DMS53 treated with DMSO at 0.1 percent for 48 hours (cell line): ENCODE data around the gene SLC6A19.
"Not testable (repeated sequence)": the region's sequence is repeated elsewhere in the genome, so short reads cannot be mapped to it uniquely, and the experiment has no call there.

Experiments
- DNase-seq: peaks from one replicate; lab custom pipeline; 2025; ENCODE audit not compliant: unreplicated experiment; lab: John Stamatoyannopoulos, UW

Gene SLC6A19

DNA sequence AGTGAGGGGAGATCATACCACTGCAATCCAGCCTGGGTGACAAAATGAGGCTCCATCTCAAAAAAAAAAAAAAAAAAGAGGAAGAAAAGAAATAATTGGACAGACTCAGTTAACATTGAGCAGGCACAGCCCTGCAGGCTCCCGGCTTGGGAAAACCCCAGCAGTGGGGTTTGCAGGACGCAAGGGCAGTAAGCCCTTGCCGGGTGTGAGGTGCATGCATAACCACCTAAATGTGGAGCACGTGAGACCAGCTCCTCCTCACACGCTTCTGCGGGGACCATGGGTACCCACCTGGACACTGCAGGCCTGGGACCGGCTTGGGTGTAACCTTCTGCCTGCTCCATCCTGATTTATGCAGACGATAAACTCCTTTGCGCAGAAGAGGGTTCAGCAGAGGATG, 19.0 kb downstream of the SLC6A19 start:
- no peak for DNase-seq

DNA sequence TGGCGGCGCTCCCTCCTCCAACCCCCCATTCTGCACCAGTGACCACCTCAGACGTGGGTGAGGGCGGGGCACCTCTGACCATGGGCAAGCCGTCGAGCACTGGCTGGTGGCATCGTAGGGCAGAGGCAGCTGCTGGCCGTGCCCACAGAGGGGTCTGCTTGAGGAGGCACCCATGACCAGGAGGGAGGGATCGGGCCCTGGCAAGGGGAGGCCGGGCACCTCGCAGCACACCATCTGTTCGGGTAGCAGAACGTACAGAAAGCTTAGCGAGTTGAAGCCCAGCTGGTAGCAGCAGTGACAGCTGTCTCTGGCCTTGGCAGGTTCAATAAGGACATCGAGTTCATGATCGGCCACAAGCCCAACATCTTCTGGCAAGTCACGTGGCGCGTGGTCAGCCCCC, 19.4 kb downstream of the SLC6A19 start:
- no peak for DNase-seq

DNA sequence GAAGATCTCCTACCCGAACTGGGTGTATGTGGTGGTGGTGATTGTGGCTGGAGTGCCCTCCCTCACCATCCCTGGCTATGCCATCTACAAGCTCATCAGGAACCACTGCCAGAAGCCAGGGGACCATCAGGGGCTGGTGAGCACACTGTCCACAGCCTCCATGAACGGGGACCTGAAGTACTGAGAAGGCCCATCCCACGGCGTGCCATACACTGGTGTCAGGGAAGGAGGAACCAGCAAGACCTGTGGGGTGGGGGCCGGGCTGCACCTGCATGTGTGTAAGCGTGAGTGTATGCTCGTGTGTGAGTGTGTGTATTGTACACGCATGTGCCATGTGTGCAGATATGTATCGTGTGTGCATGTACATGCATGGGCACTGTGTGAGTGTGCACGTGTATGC, 20.3 kb downstream of the SLC6A19 start:
- DNase-seq: no peak

DNA sequence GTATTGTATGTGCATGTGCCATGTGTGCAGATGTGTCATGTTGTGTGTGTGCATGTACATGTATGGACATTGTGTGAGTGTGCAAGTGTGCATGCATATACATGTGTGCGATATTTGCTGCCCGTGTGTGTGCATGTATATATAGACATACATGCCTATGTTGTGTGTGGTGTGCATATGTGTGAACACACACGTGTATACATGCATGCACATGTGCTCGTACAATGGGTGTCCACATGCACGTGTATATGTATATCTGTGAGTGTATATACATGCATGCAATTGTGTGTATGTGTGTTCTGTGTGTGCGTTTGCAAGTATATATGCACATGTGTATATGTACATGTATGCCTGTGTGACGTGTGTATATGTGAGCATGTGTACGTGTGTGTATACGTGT, 20.8 kb downstream of the SLC6A19 start:
- no peak for DNase-seq

DNA sequence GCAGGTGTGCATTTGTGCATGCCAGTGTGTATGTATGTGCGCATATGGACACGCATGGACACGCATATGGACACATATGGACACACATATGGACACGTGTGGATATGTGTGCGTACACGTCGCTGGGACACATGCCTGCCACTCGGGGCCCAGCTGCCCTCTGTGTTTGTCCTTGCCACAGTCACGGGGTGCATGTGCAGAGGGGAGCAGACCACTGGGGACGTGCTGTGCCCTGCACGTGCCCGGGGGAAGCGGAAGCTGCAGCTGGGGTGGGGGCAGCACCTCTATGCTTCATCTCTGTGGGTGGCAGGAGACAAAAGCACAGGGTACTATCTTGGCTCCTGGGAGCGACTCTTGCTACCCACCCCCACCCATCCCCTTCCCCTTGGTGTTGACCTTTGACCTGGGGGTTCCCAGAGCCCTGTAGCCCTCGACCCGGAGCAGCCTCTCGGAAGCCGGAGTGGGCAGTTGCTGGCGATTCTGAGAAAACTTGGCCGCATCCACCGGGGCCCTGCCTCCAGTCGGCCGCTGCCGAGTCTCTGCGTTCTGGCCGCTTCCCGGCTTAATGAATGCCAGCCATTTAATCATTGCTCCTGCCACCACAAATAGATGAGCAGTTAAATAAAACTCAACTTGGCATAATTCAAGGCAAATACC, 21.4 kb downstream of the SLC6A19 start:
- DNase-seq: no peak

DNA sequence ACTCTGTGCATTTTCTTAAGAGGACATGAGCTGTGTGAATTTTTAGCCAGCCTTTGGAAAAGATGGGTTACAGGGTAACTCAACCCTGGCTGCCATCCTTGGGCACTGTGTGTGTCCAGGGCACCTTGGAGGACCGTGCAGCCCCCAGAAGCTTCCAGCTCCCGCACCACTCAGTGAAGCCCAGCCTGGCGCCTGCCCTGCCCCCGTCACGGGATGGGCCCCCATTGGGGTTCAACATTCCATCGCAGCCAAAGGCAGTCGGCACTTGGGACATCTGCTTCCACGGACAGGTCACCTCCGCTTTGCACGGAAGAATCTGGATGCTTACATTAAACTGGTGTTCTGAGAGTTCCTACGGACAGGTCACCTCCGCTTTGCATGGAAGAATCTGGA, 21.9 kb downstream of the SLC6A19 start:
- DNase-seq: no peak

DNA sequence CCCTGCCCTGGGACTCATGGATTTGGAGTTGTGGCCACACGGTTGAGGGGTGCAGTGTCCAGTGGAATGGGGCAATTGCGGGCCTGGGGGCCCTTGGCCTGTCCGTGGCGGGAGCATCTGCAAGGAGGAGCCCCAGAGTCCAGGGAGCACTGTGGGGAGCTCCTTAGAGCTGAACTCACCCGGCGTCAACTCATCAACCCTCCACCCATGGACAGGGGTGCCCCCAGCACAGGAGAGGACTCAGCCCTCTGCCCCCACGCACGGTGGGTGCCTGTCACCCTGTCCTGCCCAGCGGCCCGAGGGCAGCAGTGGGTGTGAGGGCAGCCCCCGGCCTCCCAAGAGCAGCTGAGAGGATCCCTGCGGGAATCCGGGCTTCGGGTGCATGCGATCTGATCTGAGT, 23.2 kb downstream of the SLC6A19 start:
- DNase-seq: no peak

DNA sequence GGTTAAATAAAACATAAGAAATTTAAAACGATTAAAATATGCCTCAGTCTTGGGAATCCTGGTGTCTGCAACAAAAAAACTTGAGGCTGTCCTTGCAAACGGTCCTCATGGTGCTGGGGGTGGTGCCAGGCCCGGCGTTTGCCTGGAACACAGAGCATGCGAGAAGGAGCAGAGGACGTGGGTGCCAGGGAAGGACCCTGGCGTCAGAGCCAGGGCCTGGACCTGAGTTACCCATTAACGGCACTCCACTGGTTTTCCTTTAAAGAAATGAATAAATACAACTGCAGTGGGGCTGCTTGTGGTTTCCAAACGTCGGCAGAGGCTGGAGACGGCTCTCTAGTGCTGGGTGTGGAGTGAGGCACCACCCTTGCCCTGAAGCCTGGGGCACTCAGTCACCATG, 23.7 kb downstream of the SLC6A19 start, which contains the start of gene SLC6A18:
TSS of gene SLC6A18 (plus strand) at position 301 of the 400 bp plus-strand sequence. CDS start at position 398, 97 bp downstream.
- DNase-seq: no peak

DNA sequence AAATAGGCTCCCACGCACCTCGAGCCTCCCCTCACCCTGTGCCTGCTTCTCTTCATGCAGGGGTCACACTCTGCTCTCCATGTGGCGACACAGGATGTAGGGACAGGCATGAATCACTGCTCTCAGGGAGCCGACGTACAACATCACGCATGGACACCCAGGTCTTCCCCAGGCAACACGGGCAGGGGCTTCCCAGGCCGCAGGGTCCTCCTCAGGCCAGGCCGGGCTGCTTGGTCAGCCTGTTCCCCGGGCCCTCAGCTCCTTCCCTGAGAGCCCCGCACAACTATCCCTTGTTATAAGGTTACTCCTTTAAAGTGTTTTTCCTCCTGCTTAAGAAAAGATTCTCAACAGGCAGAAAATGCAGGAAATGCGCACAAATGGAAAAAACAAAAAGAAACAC, 24.8 kb downstream of the SLC6A19 start:
- DNase-seq: no peak

DNA sequence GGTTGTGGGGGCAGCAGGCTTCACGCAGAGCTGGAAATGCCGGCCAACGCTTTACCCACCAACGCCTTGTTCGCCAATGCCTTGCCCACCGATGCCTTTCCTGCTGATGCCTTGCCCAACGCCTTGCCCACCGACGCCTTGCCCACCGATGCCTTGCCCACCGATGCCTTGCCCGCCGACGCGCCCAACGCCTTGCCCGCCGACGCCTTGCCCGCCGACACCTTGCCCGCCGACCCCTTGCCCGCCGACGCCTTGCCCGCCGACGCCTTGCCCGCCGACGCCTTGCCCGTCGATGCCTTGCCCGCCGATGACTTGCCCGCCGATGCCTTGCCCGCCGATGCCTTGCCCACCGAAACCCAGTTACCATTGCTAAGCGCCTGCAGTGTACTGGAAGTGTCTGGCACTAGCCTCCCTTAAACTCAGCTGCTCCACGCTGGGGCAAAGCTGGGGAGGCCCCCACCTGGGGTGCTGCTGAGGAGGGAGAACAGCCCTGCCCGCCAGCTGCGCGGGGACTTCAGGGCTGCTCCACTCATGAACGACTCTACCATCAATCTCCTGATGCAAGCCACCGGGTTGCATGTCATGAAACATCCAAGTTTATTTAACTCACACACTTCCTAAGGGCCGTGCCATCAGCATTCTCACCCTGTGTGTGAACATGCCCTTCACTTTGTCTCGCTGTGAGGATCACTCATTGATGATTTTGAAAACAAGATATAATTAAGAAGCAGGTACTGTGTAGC, 25.6 kb downstream of the SLC6A19 start:
- no peak for DNase-seq

DNA sequence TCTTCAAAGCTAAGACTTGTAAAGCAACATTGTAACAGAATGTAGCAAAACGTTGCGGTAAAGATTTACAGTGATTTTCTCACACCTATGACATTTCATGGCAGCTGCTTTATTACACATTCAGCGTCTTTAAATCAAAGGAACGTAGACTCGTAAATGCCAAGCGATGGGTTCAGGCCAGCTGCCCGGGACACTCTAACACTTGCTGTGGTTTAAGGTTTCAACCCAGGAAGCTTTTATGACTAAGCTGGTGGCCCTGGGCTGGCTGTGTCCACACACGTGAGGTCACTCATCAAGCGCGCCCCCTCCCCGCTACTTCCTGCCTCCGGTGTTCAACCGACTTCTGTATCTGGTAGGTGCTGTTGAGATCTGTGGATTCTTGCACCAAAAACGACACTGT, 26.3 kb downstream of the SLC6A19 start:
- DNase-seq: peak; percentile 95

DNA sequence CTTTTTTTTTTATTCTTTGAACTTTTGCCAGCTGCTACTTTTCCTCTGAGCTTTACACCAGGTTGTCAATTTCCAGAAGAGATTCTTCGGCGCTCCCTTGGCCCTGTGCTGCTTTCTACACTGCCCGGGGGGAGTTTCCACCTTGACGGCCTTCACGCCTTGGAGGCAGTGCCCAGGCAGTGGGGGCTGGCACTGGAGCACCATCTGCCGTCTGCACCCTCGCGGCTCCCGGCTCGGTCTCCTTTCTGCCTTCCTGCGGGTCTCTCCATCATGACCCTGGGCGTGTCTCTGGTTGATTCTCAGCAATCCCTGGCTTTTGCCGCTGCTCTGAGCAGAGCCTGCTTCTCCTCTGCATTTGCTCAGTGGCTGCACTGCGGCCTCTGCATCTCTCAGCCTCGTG, 26.7 kb downstream of the SLC6A19 start:
- DNase-seq: no peak

DNA sequence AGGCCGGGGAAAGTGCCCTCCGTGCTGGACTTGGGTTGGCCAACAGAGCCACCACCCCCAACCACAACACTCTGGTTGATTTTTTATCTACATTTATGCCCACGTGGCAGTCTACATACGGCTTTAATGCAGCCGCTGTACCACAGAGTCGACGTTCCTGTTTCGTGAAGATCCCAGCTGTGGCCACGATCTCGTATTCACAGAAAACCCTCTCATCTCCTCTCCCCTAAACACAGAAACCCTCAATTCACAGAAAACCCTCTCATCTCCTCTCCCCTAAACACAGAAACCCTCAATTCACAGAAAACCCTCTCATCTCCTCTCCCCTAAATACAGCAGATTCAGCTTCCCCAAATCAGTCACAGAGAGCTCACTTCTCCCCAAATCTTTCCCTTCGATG, 27.6 kb downstream of the SLC6A19 start:
- DNase-seq: not testable (repeated sequence)

DNA sequence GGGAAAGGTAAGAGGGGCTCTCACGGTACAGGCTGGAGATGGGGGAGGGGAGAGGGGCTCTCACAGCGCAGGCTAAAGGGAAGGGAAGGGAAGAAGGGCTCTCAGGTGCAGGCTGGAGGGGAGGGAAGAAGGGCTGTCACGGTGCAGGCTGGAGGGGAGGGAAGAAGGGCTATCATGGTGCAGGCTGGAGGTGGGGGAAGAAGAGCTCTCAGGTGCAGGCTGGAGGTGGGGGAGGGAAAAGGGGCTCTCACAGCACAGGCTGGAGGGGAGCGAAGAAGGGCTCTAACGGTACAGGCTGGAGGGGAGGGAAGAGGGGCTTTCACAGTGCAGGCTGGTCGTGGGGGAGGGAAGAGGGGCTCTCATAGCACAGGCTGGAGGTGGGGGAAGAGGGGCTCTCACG, 28.4 kb downstream of the SLC6A19 start:
- no peak for DNase-seq

DNA sequence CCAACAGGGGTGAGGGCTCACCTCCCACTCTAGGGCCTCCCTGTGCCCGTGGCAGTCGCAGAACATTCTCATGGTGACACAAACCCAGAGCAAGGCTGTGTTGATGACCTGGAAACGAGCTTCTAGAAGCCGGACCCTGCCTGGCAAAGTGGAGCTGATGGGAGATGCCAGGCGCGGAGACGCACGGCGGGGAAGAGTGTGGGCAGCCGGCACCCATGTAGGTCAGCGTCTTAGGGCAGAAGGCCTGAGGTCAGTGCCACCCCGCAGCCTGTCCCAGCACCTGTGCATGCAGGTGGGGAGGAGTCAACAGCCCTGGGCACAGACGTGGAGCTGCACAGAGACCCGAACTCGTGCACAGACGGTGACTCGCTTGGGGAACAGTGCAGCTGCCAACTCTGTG, 29.2 kb downstream of the SLC6A19 start:
- DNase-seq: no peak

DNA sequence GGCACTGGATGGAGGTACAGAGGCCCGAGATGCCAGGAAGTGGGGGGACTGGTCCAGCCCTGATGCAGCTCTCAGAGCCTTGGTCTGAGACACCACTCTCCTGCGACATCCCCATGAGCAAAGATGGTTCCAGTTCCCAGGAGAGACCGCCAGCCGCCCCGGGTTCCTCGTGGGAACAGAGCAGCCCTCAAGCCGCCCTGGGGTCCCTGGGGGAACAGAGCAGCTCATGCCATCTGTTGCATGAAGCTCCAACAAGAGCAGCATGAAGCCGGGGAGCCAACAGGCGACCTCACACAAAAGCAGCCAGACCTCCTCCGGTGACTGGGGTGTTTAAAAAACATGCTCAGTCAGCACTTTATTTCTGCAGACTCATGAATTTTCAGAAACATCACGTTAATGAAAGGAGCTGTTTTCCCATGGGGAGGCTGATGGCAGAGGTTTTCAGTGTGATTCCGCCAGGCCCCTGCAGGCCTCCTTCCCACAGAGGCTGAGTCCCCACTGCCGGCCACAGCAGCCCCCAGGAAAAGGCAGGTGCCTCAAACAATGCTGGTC, 30.0 kb downstream of the SLC6A19 start:
- no peak for DNase-seq

DNA sequence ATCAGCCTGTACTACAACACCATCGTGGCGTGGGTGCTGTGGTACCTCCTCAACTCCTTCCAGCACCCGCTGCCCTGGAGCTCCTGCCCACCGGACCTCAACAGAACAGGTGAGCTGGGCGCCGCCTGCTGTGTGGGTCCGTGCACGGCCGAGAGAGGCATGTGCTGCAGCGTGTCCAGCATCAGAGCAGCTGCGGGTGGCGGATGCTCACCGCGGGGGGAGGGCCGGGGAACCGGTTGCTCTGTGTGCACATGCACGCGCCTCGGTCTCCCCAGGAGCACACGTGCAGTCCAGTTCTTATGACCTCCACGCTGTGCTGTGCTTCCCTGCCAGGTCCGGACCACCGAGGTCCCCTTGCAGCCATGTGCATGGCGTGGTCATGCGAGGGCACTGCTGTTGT, 31.4 kb downstream of the SLC6A19 start:
- peak; percentile 30 for DNase-seq

DNA sequence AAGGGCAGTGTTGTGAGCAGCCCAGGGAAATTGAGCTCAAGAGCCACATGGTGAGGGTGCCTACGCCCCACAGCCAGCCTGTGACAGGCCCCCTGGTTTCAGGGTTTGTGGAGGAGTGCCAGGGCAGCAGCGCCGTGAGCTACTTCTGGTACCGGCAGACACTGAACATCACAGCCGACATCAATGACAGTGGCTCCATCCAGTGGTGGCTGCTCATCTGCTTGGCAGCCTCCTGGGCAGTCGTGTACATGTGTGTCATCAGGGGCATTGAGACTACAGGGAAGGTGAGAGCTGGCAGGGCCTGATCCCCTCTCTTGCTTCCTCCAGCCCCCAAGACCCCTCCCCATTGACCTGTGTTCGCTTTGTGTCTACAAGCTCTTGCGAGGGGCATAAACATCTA, 34.0 kb downstream of the SLC6A19 start:
- peak; percentile 74 for DNase-seq

DNA sequence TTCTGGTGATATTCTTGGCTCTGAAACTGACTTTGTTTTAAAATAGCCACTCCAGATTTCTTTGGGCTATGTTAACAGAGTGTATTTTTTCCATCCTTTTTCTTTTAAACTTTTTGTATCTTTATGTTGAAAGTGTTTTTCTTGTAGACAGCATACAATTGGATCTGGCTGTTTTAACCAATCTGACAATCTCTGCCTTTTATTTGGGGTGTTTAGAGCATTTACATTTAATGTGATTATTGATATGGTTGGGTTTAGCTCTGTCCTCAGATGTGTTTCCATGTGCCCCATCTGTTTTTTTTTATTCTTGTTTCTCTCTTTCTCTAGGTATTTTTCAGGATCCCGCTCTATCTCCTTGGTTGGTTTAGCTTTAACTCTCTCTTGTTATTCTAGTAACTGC, 34.4 kb downstream of the SLC6A19 start:
- DNase-seq: no peak

DNA sequence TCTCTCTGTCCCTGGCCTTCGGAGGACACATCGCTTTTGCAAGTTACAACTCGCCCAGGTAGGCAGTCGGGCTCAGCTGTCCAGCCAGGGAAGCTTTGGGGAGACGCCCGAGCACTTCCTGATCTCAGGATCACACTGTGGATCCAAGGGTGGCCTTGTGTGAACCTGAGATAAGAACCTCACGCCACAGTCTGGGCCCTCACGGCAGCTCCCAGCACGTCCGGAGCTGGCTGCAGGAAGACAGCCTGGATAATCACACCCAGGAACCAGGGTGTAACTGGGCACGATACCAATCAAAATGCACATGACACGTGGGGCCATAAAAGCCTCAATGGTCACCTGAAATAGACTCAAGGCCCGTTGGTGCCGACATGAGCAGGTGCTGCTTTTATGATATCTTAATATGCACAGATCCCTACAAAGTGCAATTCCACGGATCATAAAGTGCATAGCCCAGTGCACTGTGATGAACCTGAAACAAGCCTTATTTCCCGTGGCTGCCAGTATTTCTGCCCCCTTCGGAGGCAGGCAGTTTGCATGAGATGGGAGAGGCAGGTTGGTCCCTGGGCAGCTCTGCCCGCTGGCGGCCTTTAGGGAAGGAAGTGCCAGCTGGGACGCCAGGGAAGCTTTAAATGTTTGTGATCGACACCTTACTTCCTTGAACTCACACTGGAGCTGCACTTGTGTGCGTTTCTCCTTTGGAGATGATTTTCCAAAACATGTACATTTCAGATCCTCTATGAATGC, 38.3 kb downstream of the SLC6A19 start:
- DNase-seq: no peak

DNA sequence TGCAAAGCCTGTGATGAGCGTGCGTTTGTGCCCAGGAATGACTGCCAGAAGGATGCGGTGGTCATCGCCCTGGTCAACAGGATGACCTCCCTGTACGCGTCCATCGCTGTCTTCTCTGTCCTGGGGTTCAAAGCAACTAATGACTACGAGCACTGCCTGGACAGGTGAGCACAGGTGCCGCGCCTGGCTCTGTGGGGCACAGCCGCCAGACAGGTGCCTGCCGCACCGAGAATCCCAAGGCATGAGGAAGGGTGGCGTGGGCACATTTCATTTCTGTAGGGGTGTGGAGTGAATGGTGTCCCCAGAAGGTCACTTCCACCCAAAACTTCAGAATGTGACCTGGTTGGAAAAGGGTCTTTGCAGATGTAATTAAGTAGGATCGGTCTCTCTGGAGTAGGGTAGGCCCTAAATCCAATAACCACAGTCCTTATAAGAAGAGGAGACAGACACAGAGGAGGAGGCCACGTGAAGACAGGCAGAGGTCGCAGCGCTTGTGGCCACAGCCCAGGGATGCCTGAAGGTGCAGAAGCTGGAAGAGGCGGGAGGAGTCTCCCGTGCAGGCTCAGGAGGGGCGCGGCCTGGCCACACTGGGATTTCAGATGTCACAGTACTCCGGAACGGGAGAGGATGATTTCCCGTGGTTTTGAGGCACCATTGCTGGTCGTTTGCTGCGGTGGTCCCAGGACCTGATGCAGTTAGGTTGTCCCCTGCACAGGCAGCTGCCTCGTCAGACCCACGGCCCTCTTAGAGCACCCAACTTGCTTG, 39.3 kb downstream of the SLC6A19 start:
- DNase-seq: no peak
